MG63 (cell line): ENCODE results near the gene GNB1L. TPM values are rescaled to one million over a fixed set of nuclear protein-coding genes. Genes with fewer than 3 reads are reported as not detected.

Source experiments
- DNase-seq: peaks from one replicate; pipeline ENCODE4 v3.0.0-alpha.2; 2020
- H3K27me3 ChIP-seq: fragments of 250-450 bp; sonication (Bioruptor Pico); 2 replicates; pipeline ENCODE4 v1.5.1; 2020; ENCODE audit warnings: mild to moderate bottlenecking, moderate library complexity
- H3K36me3 ChIP-seq: fragments of 250-450 bp; sonication (Bioruptor Pico); 2 replicates; pipeline ENCODE4 v1.5.1; 2020; ENCODE audit warnings: mild to moderate bottlenecking, moderate library complexity
- H3K4me3 ChIP-seq: fragments of 250-450 bp; sonication (Bioruptor Pico); 2 replicates; pipeline ENCODE4 v1.5.1; 2020; ENCODE audit warnings: mild to moderate bottlenecking, moderate library complexity
- H3K9me3 ChIP-seq: fragments of 250-450 bp; sonication (Bioruptor Pico); 2 replicates; pipeline ENCODE4 v1.5.1; 2020; ENCODE audit warnings: mild to moderate bottlenecking, moderate library complexity
- total RNA-seq: library from RNA; depleted of rRNA; stranded (reverse); fragments of >200 nt; shearing (Covaris generic); gene quantifications from 2 replicates; pipeline ENCODE4 v1.2.3, GENCODE V29; 2014; ENCODE audit warnings: low replicate concordance

GNB1L gene
- total RNA-seq, 1 experiment from 2014 or later, result 25.2 TPM

- no peaks in the 10 kb centered on the region for H3K27me3 ChIP-seq
- no peaks in the 10 kb centered on the region for H3K9me3 ChIP-seq
- no peaks in the 10 kb centered on the region for H3K36me3 ChIP-seq
- DNase-seq, result no peak
- H3K4me3 ChIP-seq, result no peak overlapping the region
Observed at GRCh38 chr22:19776433-19777031, 78.1 kb downstream of the GNB1L start.

DNA sequence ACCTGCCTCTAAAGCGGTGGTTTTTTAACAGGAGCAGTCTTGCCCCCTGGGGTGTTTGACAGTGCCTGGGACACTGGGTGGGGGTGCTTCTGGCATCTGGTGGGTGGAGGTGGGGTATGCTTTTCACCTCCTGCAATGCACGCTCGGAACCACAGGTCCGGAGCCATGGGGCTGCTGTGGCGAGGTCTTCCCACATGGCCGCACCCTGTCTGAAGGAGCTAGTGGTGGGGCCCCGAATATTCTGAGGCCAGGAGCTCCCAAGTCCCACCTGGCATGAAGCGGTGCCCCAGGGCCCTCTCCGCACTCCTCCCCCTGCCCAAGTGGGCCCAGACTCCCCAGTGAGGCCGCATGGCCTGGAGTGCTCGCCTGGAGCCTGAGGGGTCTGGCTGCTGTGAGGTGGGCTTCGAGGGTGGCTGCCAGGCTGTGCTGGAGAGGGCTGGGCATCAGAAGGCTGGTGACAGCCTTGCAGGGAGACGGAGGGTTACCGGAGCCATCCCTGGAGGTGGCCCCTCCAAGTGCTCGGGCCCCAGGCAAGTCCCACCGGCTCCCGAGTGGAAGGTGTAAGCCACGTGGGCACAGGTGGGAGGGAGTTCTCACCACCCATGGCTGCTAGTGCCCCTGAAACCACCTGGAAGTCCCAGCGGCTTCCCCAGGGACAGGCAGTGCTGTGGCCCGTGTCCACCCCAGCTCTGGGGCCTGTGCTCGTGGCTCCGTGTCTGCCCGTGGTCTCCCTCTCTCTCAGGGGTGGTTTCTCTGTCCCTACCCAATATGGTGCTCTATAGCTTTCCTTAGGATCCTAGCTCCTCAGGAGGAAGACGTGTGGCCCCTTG is 79.0 kb downstream of the GNB1L start:
- Histone ChIP-seq H3K27me3 (no peaks in the 10 kb centered on the region), H3K36me3 (no peaks in the 10 kb centered on the region), H3K4me3 (no peak overlapping the region), H3K9me3 (no peaks in the 10 kb centered on the region)
- DNase-seq, result no peak

- no peak overlapping the region for H3K4me3 ChIP-seq
- DNase-seq, result no peak
- H3K36me3 ChIP-seq, result peaks cover 3% of the 10 kb centered on the region; the same call in 1 of the 2 replicates
- H3K9me3 ChIP-seq, result no peaks in the 10 kb centered on the region
- H3K27me3 ChIP-seq, result no peaks in the 10 kb centered on the region
Observed at GRCh38 chr22:19774628-19775027, 80.0 kb downstream of the GNB1L start.

- peaks cover 3% of the 10 kb centered on the region; the same call in 1 of the 2 replicates for H3K36me3 ChIP-seq
- H3K9me3 ChIP-seq, result no peaks in the 10 kb centered on the region
- no peak overlapping the region for H3K4me3 ChIP-seq
- DNase-seq, result no peak
- H3K27me3 ChIP-seq, result no peaks in the 10 kb centered on the region
Observed at GRCh38 chr22:19773470-19774040, 81.1 kb downstream of the GNB1L start.

DNA sequence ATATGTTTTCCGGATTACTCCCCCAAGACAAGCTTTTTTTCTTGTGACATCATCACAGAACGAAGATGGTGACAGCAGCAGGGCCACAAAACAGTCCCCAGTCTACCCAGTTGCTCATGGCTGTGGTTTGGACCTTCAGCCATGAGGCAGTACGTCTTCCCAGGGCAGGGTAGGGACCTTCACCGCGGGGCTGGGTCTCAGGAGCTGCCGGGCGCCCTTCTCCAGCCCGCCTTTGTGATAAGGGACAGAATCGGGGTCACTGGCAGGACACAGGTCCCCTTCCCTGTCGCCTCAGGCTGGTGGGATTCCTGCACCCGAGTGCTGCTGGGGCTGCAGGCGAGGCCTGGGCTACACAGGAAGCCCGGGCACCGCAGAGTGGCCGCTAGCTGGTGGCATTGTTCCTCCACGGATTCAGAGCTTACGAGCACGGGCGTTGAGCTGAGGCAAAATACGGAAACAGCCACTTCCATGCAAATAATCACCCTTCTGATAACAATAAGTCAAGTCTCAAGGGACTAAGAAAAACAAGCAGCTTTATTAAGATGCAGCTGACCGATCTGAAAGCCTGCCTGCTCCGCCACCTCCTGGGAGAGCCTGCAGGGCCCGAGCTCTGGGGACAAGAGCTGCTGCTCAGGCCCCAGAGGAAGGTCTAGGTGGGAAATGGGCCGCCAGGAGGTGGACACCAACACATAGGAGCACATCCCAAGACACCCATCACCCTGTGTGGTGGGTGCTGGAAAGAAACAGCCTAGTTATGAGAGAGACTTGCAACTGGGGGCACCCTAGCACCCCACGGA is 81.8 kb downstream of the GNB1L start:
- Histone ChIP-seq H3K36me3 (peaks cover 7% of the 10 kb centered on the region), H3K4me3 (no peak overlapping the region), H3K27me3 (no peaks in the 10 kb centered on the region), H3K9me3 (no peaks in the 10 kb centered on the region)
- DNase-seq, result no peak

DNA sequence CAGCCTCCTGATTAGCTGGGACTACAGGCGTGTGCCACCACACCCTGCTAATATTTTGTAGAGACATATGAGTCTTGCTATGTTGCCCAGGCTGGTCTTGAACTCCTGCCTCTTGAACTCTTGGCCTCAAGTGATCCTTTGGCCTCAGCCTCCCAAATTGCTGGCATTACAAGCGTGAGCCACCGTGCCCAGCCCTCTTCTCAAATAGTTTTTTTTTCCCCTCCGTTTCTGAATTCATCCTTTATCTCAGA is 82.3 kb downstream of the GNB1L start:
- Histone ChIP-seq H3K4me3 (no peak overlapping the region), H3K27me3 (no peaks in the 10 kb centered on the region), H3K36me3 (peaks cover 9% of the 10 kb centered on the region), H3K9me3 (no peaks in the 10 kb centered on the region)
- no peak for DNase-seq

GRCh38 chr22:19770349-19771220 is 84.1 kb downstream of the GNB1L start:
- H3K27me3 ChIP-seq, result no peaks in the 10 kb centered on the region
- peaks cover 13% of the 10 kb centered on the region for H3K36me3 ChIP-seq
- no peak overlapping the region for H3K4me3 ChIP-seq
- H3K9me3 ChIP-seq, result no peaks in the 10 kb centered on the region
- DNase-seq, result no peak

GRCh38 chr22:19769393-19769715 is 85.3 kb downstream of the GNB1L start:
- no peak for DNase-seq
- H3K27me3 ChIP-seq, result no peaks in the 10 kb centered on the region
- peaks cover 25% of the 10 kb centered on the region for H3K36me3 ChIP-seq
- H3K4me3 ChIP-seq, result no peak overlapping the region
- no peaks in the 10 kb centered on the region for H3K9me3 ChIP-seq

- no peaks in the 10 kb centered on the region for H3K27me3 ChIP-seq
- H3K36me3 ChIP-seq, result peaks cover 41% of the 10 kb centered on the region
- DNase-seq, result no peak
- H3K9me3 ChIP-seq, result no peaks in the 10 kb centered on the region
- H3K4me3 ChIP-seq, result no peak overlapping the region
Observed at GRCh38 chr22:19767427-19768341, 87.0 kb downstream of the GNB1L start.

- DNase-seq, result no peak
- H3K9me3 ChIP-seq, result no peaks in the 10 kb centered on the region
- no peaks in the 10 kb centered on the region for H3K27me3 ChIP-seq
- H3K36me3 ChIP-seq, result peaks cover 49% of the 10 kb centered on the region
- H3K4me3 ChIP-seq, result no peak overlapping the region
Observed at GRCh38 chr22:19766511-19767426, 87.9 kb downstream of the GNB1L start.

DNA sequence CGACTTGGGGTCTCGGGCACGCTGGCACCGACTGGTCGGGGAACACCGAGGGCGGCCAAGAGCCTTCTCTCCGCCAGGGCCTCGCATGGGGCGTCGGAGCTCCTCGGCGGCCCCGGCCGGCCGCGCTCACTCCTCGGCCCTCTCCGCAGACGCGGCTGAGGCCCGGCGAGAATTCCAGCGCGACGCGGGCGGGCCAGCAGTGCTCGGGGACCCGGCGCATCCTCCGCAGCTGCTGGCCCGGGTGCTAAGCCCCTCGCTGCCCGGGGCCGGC is 88.5 kb downstream of the GNB1L start:
- Histone ChIP-seq H3K4me3 (no peak overlapping the region), H3K27me3 (no peaks in the 10 kb centered on the region), H3K9me3 (no peaks in the 10 kb centered on the region), H3K36me3 (peaks cover 49% of the 10 kb centered on the region)
- DNase-seq, result no peak

DNA sequence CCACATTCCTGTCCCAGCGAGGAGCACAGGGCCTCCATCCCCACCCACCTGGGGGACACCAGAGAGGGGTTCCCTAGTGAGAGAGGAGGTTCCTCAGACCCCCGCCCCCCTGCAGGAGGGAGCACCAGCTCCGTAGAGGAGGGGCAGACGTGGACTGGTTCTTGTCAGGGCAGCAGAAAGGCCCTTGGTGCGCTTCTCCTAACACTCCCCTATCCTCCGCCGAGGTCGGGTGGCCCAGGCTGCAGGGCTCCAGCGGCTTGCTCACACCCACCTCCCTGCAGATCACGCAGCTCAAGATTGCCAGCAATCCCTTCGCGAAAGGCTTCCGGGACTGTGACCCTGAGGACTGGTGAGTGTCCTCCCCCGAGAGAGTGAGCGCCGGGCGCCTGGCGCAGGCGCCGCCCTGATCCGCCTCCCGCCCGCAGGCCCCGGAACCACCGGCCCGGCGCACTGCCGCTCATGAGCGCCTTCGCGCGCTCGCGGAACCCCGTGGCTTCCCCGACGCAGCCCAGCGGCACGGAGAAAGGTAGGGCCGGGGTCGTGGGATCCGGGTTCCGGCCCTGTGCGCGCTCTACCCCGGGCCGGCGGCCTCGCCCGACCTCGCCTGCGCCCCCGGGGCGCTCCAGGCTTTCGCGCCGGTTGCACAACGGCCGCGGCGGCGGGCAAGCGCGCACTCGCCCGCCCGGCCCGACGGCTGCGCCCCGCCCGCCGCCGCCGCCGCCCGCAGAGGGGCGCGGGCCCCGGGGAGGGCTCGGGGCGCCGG is 89.0 kb downstream of the GNB1L start:
- no peak for DNase-seq
- H3K27me3 ChIP-seq, result no peaks in the 10 kb centered on the region
- no peak overlapping the region for H3K4me3 ChIP-seq
- H3K36me3 ChIP-seq, result peaks cover 49% of the 10 kb centered on the region
- no peaks in the 10 kb centered on the region for H3K9me3 ChIP-seq

GRCh38 chr22:19764636-19765476 is 89.8 kb downstream of the GNB1L start:
- H3K36me3 ChIP-seq, result peaks cover 45% of the 10 kb centered on the region
- H3K27me3 ChIP-seq, result no peaks in the 10 kb centered on the region
- DNase-seq, result peak; percentile 74
- H3K4me3 ChIP-seq, result no peak overlapping the region
- H3K9me3 ChIP-seq, result no peaks in the 10 kb centered on the region

DNA sequence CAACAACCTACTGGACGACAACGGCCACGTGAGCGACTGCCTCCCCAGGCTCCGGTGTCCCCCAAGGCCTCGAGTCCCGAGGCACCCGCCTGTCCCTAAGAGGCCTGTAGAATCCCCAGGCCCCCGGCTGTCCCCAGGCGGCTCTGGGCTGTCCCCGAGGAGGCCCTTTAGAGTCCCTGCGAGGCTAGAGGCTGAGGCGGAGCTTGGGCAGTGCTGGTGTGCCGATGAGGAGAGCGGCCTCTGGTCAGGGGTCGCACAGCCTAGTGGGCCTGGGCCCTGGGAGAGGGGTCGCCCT is 90.4 kb downstream of the GNB1L start:
- Histone ChIP-seq H3K27me3 (no peaks in the 10 kb centered on the region), H3K36me3 (peaks cover 45% of the 10 kb centered on the region), H3K9me3 (no peaks in the 10 kb centered on the region), H3K4me3 (no peak overlapping the region)
- DNase-seq, result no peak
